Muscle layer of duodenum (tissue), 2 donors: ENCODE measurements around the gene WNT2B.
"Not testable (repeated sequence)": the region's sequence is repeated elsewhere in the genome, so short reads cannot be mapped to it uniquely, and the experiment has no call there.

Source experiments
- H3K27ac ChIP-seq: one replicate; pipeline ENCODE4 v1.7.0; 2013; ENCODE audit warnings: mild to moderate bottlenecking, low read length
- H3K27me3 ChIP-seq: one replicate; pipeline ENCODE4 v1.7.0; 2013; ENCODE audit warnings: low read depth, mild to moderate bottlenecking, control low read depth, low read length
- H3K36me3 ChIP-seq, 2 donors: one replicate each; pipeline ENCODE4 v1.7.0; 2013; ENCODE audit warnings: low read length in 2 of 2, control low read depth in 1 of 2, mild to moderate bottlenecking in 1 of 2; ENCODE audit not compliant: insufficient read depth in 2 of 2, control insufficient read depth in 1 of 2
- H3K4me1 ChIP-seq, 2 donors: one replicate each; pipeline ENCODE4 v1.7.0; 2013; ENCODE audit warnings: low read length in 2 of 2, mild to moderate bottlenecking in 2 of 2, control low read depth in 1 of 2, moderate library complexity in 1 of 2; ENCODE audit not compliant: insufficient read depth in 2 of 2, control insufficient read depth in 1 of 2
- H3K4me3 ChIP-seq, 2 donors: one replicate each; pipeline ENCODE4 v1.7.0; 2013; ENCODE audit warnings: low read length in 2 of 2, low read depth in 1 of 2, mild to moderate bottlenecking in 1 of 2
- H3K9me3 ChIP-seq, 2 donors: one replicate each; pipeline ENCODE4 v1.7.0; 2013; ENCODE audit warnings: low read length in 2 of 2, control low read depth in 1 of 2, mild to moderate bottlenecking in 1 of 2; ENCODE audit not compliant: control insufficient read depth in 1 of 2
- donor health status: healthy.

WNT2B gene

GRCh38 chr1:112508278-112509004 is at the start of gene WNT2B:
WNT2B (plus strand) TSS chr1:112508965; CDS start chr1:112509263, 298 bp downstream.
- peak within 1 kb of the TSS; percentile 54 to 72 for H3K4me3 ChIP-seq
- H3K27ac ChIP-seq, result no peak within 1 kb of the TSS
- H3K36me3 ChIP-seq, result no peaks in the 10 kb centered on the region
- H3K27me3 ChIP-seq, result peaks cover 20% of the 10 kb centered on the region
- peaks cover 4 to 11% of the 10 kb centered on the region in 2 donors for H3K4me1 ChIP-seq
- no peaks in the 10 kb centered on the region for H3K9me3 ChIP-seq

- H3K9me3 ChIP-seq, result no peaks in the 10 kb centered on the region
- H3K4me1 ChIP-seq, result peaks cover 0 to 2% of the 10 kb centered on the region in 2 donors
- peaks cover 24% of the 10 kb centered on the region in 2 donors for H3K36me3 ChIP-seq
- no peak overlapping the region for H3K4me3 ChIP-seq
- no peak overlapping the region for H3K27ac ChIP-seq
- H3K27me3 ChIP-seq, result no peaks in the 10 kb centered on the region
Measured at GRCh38 chr1:112460615-112461014, 48.1 kb upstream of the WNT2B start.

GRCh38 chr1:112461200-112461871 is 47.4 kb upstream of the WNT2B start:
- H3K36me3 ChIP-seq, result peaks cover 17 to 18% of the 10 kb centered on the region in 2 donors
- peaks cover 0 to 5% of the 10 kb centered on the region in 2 donors for H3K4me1 ChIP-seq
- no peak overlapping the region for H3K4me3 ChIP-seq
- no peaks in the 10 kb centered on the region for H3K27me3 ChIP-seq
- H3K9me3 ChIP-seq, result no peaks in the 10 kb centered on the region
- H3K27ac ChIP-seq, result no peak overlapping the region

- H3K4me3 ChIP-seq, result no peak overlapping the region
- peaks cover 5 to 6% of the 10 kb centered on the region in 2 donors for H3K4me1 ChIP-seq
- peaks cover 3 to 4% of the 10 kb centered on the region in 2 donors for H3K36me3 ChIP-seq
- H3K27me3 ChIP-seq, result no peaks in the 10 kb centered on the region
- no peaks in the 10 kb centered on the region for H3K9me3 ChIP-seq
- no peak overlapping the region for H3K27ac ChIP-seq
Measured at GRCh38 chr1:112462953-112463279, 45.8 kb upstream of the WNT2B start.

- Histone ChIP-seq H3K9me3 (no peaks in the 10 kb centered on the region), H3K27ac (no peak overlapping the region), H3K36me3 (no peaks in the 10 kb centered on the region), H3K27me3 (no peaks in the 10 kb centered on the region), H3K4me3 (no peak overlapping the region), H3K4me1 (peaks cover 5 to 6% of the 10 kb centered on the region in 2 donors)
Measured at GRCh38 chr1:112464501-112464900, 44.3 kb upstream of the WNT2B start.

- Histone ChIP-seq H3K27me3 (no peaks in the 10 kb centered on the region), H3K36me3 (no peaks in the 10 kb centered on the region), H3K9me3 (no peaks in the 10 kb centered on the region), H3K4me1 (peaks cover 5 to 6% of the 10 kb centered on the region in 2 donors), H3K27ac (peak overlapping the region; percentile 62), H3K4me3 (no peak overlapping the region)
Measured at GRCh38 chr1:112465122-112465521, 43.6 kb upstream of the WNT2B start.

- Histone ChIP-seq H3K27me3 (no peaks in the 10 kb centered on the region), H3K4me1 (peaks cover 5 to 6% of the 10 kb centered on the region in 2 donors), H3K27ac (peak overlapping the region; percentile 62), H3K4me3 (peak overlapping the region; percentile 47 to 48), H3K36me3 (no peaks in the 10 kb centered on the region), H3K9me3 (no peaks in the 10 kb centered on the region)
Measured at GRCh38 chr1:112466078-112466660, 42.6 kb upstream of the WNT2B start.

GRCh38 chr1:112470324-112470723 is 38.4 kb upstream of the WNT2B start:
- not testable (repeated sequence) for H3K36me3 ChIP-seq, H3K27ac ChIP-seq, H3K9me3 ChIP-seq, H3K27me3 ChIP-seq, H3K4me1 ChIP-seq, H3K4me3 ChIP-seq

- H3K27ac ChIP-seq, result no peak overlapping the region
- H3K36me3 ChIP-seq, result no peaks in the 10 kb centered on the region
- no peaks in the 10 kb centered on the region for H3K27me3 ChIP-seq
- H3K4me1 ChIP-seq, result peaks cover 0 to 6% of the 10 kb centered on the region in 2 donors
- H3K9me3 ChIP-seq, result no peaks in the 10 kb centered on the region
- no peak overlapping the region for H3K4me3 ChIP-seq
Measured at GRCh38 chr1:112470966-112471365, 37.8 kb upstream of the WNT2B start.

GRCh38 chr1:112472142-112472541 is 36.6 kb upstream of the WNT2B start:
- H3K36me3 ChIP-seq, result no peaks in the 10 kb centered on the region
- no peak overlapping the region for H3K27ac ChIP-seq
- H3K9me3 ChIP-seq, result peaks cover 0 to 4% of the 10 kb centered on the region in 2 donors
- H3K4me3 ChIP-seq, result no peak overlapping the region
- no peaks in the 10 kb centered on the region for H3K4me1 ChIP-seq
- H3K27me3 ChIP-seq, result no peaks in the 10 kb centered on the region

GRCh38 chr1:112477550-112477949 is 31.2 kb upstream of the WNT2B start:
- H3K4me1 ChIP-seq, result no peaks in the 10 kb centered on the region
- no peaks in the 10 kb centered on the region for H3K27me3 ChIP-seq
- no peaks in the 10 kb centered on the region for H3K36me3 ChIP-seq
- peaks cover 0 to 13% of the 10 kb centered on the region in 2 donors for H3K9me3 ChIP-seq
- no peak overlapping the region for H3K4me3 ChIP-seq
- no peak overlapping the region for H3K27ac ChIP-seq
